Cardiac muscle cell (in vitro differentiated cells and primary cell): ENCODE results near the gene INSC. TPM values are rescaled to one million over a fixed set of nuclear protein-coding genes. Genes with fewer than 3 reads are reported as not detected.
"Not testable (repeated sequence)": the region's sequence is repeated elsewhere in the genome, so short reads cannot be mapped to it uniquely, and the experiment has no call there.

Source experiments
- DNase-seq, 2 donors: peaks; one replicate each; pipeline versions ENCODE4 v3.0.0 to v3.0.0-alpha.2; 2010 to 2017; ENCODE audit warnings: low read depth in 1 of 2, low spot score in 1 of 2
- H3K27ac ChIP-seq: fragments of 200-600 bp; sonication (generic); 2 replicates; pipeline ENCODE4 v1.5.1; 2016
- H3K27me3 ChIP-seq: fragments of 200-600 bp; sonication (generic); 2 replicates; pipeline ENCODE4 v1.6.0; 2016; ENCODE audit warnings: control low read depth
- H3K36me3 ChIP-seq: fragments of 200-600 bp; sonication (generic); 2 replicates; pipeline ENCODE4 v1.5.1; 2016; ENCODE audit warnings: control low read depth
- H3K4me1 ChIP-seq: fragments of 200-600 bp; sonication (generic); 2 replicates; pipeline ENCODE4 v1.8.1; 2017; ENCODE audit warnings: low read depth, mild to moderate bottlenecking, mixed run types
- H3K4me3 ChIP-seq: fragments of 200-600 bp; sonication (generic); 2 replicates; pipeline ENCODE4 v1.5.1; 2016; ENCODE audit warnings: mild to moderate bottlenecking
- H3K9me3 ChIP-seq: fragments of 200-600 bp; sonication (generic); 2 replicates; pipeline ENCODE4 v1.5.1; 2017; ENCODE audit warnings: low read depth, mild to moderate bottlenecking, control low read depth
- polyA plus RNA-seq: library from polyadenylated mRNA; unstranded; fragments of >200 nt; fragmentation: Nextera tagmentation; extraction: Ambion mirVana; gene quantifications from 2 replicates; pipeline ENCODE4 v1.2.1, GENCODE V29; 2016
- total RNA-seq: library from RNA; depleted of rRNA; stranded (reverse); fragments of >200 nt; gene quantifications from 2 replicates; pipeline ENCODE4 v1.2.3, GENCODE V29; 2016
- TF ChIP-seq, protein P1 (sequence below): IDR thresholded peaks from 2 replicates; pipeline ENCODE4 v1.5.1; 2012; ENCODE audit warnings: low read depth, mild to moderate bottlenecking, low read length

The INSC gene, protein sequence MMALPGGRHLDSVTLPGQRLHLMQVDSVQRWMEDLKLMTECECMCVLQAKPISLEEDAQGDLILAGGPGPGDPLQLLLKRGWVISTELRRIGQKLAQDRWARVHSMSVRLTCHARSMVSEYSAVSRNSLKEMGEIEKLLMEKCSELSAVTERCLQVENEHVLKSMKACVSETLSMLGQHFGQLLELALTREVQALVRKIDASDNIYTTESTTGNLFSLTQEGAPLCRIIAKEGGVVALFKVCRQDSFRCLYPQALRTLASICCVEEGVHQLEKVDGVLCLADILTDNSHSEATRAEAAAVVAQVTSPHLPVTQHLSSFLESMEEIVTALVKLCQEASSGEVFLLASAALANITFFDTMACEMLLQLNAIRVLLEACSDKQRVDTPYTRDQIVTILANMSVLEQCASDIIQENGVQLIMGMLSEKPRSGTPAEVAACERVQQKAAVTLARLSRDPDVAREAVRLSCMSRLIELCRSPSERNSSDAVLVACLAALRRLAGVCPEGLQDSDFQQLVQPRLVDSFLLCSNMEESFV
- total RNA-seq, result 0.32 TPM in 1 of 2 replicates, not detected in the other
- not detected in 2 replicates for polyA plus RNA-seq

DNA sequence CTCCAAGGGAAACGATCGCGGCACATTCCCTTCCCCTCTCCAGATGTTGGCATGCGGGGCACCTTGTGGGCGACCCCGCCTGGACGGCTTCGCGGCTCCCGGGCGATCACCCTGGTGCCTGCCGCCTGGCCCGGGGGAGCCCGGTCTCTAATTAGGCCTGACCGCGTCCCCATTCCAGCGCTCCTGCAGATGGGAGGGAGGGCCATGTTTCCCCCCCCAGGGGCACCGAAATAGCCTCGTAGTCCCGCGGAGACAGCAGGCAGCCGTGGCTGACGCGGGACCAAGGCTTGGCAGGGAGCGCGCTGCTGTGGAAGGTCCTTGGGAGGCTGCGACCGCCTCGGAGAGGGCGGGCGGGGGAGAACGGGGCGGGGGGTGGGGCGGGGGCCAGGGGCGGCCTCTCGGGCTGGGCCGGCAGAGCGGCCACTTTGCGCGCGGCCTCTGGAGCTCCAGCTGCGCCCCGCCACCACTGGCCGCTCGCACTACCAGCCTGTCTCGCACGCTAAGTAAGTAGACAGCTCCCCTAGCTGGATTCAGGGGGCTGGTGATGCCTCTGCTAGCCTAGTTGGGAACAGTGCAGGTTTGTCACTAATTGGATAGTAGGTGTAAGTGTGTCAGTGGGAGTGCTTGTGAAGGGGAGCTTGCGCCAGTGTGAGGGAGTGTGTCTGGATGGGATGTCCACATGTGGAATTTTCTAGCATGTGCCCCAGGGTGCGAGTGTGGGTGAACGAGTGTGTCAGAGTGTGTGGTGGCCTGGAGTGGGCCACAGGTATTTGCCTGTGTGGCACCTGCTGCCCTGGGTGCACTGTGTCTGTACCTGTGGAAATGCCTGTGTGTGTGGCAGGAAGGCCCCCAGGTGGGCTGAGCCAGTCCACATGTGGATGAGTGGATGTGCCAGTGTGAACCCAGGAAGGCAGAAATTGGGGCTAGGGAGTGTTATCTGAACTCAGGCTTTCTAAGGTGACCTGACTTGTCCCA, at the start of gene INSC:
TSS of gene INSC (plus strand) at position 423 of the 975 bp plus-strand sequence. CDS start 34,252 bp downstream, outside the sequence.
- Histone ChIP-seq H3K4me3 (peak within 1 kb of the TSS; percentile 31), H3K4me1 (no peaks in the 10 kb centered on the region), H3K9me3 (no peaks in the 10 kb centered on the region), H3K27ac (no peak within 1 kb of the TSS), H3K36me3 (no peaks in the 10 kb centered on the region), H3K27me3 (peaks cover 34% of the 10 kb centered on the region)
- peak; percentile 24 to 65 for DNase-seq
- TF ChIP-seq, protein P1, sequence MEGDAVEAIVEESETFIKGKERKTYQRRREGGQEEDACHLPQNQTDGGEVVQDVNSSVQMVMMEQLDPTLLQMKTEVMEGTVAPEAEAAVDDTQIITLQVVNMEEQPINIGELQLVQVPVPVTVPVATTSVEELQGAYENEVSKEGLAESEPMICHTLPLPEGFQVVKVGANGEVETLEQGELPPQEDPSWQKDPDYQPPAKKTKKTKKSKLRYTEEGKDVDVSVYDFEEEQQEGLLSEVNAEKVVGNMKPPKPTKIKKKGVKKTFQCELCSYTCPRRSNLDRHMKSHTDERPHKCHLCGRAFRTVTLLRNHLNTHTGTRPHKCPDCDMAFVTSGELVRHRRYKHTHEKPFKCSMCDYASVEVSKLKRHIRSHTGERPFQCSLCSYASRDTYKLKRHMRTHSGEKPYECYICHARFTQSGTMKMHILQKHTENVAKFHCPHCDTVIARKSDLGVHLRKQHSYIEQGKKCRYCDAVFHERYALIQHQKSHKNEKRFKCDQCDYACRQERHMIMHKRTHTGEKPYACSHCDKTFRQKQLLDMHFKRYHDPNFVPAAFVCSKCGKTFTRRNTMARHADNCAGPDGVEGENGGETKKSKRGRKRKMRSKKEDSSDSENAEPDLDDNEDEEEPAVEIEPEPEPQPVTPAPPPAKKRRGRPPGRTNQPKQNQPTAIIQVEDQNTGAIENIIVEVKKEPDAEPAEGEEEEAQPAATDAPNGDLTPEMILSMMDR, result no peak

DNA sequence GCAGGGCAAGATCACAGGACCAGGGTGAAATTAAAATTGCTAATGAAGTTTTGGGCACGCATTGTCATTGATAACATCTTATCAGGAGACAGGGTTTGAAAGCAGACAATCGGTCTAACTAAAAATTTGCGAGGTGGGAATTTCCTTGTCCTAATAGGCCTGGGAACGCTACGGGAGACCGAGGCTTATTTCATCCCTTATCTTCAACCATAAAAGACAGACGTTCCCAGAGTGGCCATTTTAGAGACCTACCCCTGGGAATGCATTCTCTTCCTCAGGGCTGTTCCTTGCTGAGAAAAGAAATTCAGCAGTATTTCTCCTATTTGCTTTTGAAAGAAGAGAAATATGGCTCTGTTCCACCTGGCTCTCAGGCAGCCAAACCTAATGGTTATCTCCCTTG, 45.0 kb upstream of the INSC start:
- peaks cover 34% of the 10 kb centered on the region for H3K27me3 ChIP-seq

DNA sequence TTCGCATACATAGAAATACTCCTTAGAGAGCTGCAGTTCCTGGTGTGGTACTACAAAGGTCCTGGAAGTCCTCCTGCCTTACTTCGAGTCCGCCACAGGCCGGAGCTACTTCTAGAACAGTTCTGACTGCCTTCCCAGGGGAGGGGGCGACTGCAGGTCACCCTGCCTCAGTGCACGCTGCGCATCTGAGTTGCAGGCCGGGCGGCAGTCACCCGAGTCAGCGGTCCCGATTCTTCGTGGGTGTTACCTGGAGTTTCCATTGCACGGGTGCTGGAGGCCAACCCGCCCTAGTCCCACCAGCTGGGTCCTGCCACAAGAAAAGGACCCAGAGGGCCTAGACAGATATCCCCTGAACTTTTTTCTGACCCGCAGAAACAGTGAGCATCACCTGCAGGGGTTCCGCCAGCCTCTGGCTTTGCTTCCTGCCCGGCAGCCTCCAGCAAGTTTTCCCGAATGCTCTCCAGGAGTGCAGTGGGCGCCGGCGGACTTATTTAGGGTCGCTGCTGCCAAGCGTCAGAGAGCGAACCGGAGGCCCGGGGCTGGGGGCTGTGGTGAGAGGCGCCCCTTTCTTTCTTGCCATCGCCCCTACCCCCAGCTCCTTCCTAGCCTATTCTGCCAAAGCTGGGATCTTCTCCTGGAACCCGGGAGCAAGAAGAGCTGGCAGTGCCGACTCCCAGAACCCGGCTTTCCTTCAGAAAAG, 43.0 kb upstream of the INSC start:
- no peaks in the 10 kb centered on the region for H3K4me1 ChIP-seq
- no peaks in the 10 kb centered on the region for H3K9me3 ChIP-seq
- no peaks in the 10 kb centered on the region for H3K36me3 ChIP-seq
- no peak for DNase-seq
- H3K27me3 ChIP-seq, result peaks cover 44% of the 10 kb centered on the region
- no peak overlapping the region for H3K4me3 ChIP-seq
- no peak overlapping the region for H3K27ac ChIP-seq
- TF ChIP-seq, protein P1, result no peak

More for the DNA sequence above, 45.0 kb upstream of the INSC start:
- not testable (repeated sequence) for H3K27ac ChIP-seq, H3K9me3 ChIP-seq, H3K36me3 ChIP-seq, DNase-seq, H3K4me3 ChIP-seq, H3K4me1 ChIP-seq

DNA sequence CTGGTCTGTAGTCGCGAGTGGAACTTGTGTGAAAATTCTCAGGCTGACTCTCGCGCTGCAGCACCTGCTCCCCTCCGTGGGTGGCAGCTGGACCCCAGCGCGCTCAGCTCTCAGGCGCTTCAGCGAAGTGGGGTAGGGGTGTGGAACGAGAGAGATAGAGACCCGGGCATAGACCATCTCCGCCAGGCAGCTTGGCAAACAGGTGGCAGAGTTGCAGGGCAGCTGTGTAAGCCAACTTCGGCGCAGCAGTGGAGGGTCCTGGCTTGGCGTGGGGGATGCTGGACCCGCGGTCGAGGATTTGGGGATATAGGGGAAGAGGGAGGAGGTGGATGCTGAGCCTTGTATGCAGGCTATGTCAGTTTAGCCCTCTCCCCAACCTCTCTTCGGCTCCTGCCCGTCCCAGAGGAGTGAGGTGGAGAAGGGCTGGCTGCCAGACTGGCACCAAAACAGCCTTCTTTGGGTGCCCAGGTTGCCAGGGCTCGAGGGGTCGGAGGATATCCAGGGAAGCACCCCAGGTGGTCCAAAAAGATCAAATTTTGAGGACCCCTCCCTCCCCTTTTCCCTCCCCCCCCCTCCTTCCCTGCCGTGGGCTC, 42.1 kb upstream of the INSC start:
- Histone ChIP-seq H3K4me3 (peak overlapping the region; percentile 24), H3K9me3 (no peaks in the 10 kb centered on the region), H3K4me1 (no peaks in the 10 kb centered on the region), H3K27me3 (peaks cover 44% of the 10 kb centered on the region), H3K27ac (no peak overlapping the region), H3K36me3 (no peaks in the 10 kb centered on the region)
- TF ChIP-seq, protein P1, result no peak
- DNase-seq, result no peak

DNA sequence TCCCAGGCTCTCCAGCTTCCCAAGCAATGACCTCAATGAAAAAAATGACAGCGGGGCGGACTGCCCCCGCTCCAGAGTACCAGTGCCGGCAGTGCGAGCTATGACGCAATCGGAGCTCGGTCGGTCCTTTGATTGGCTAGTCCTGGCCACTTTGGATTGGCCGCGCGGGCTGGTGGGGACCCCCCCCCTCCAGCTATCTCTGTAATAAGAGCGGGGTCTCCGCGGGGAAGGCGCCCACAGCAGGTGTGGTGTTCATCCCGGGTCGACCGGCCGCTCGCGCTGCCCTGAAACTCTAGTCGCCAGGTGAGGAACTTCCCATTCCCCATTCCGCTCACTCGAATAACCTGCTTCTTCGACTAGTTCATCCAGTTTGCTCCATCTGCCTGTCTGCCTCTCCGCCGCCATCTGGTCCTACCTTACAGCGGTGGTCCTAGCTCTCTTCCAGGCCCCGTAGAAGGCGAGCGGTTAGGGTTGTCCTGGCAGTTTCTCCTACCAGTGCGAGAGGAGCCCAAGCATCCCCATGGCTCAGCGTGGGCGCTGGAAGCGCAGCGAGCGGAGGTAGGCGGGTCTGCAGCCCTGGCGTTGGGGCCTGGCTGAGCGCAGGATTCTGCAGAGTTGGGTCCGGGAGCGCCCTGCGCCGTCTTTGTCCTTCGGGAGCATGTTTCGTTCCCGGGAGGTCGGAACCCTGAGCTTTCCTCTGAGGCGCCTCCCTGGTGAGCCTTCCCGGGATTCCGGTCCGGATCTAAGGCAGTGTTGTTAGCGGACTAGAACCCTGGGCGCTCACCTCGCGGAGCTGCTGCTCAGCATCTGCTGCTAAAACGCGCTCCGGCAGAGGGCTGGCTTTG, 41.1 kb upstream of the INSC start, which contains the start of gene CALCB:
TSS of gene CALCB (plus strand) at position 233 of the 845 bp plus-strand sequence. CDS start 1,126 bp downstream, outside the sequence.
- no peaks in the 10 kb centered on the region for H3K4me1 ChIP-seq
- peak within 1 kb of the TSS; percentile 24 for H3K4me3 ChIP-seq
- TF ChIP-seq, protein P1, result no peak
- peaks cover 44% of the 10 kb centered on the region for H3K27me3 ChIP-seq
- H3K9me3 ChIP-seq, result no peaks in the 10 kb centered on the region
- DNase-seq, result peak; percentile 32 to 53
- H3K27ac ChIP-seq, result no peak within 1 kb of the TSS
- H3K36me3 ChIP-seq, result no peaks in the 10 kb centered on the region
